H9 (cell line): ENCODE data around the gene NAA10. TPM values are rescaled to one million over a fixed set of nuclear protein-coding genes. Genes with fewer than 3 reads are reported as not detected.
A peak's percentile ranks its signal among the peaks of the same experiment; 100 is the strongest.

Experiments used
- DNase-seq: peaks from one replicate; pipeline ENCODE4 v3.0.0-alpha.2; 2017
- H2AFZ ChIP-seq: one replicate; pipeline ENCODE4 v1.6.1; 2013; ENCODE audit warnings: mild to moderate bottlenecking, low read length, control low read depth, moderate library complexity
- H2AK5ac ChIP-seq: 2 replicates; pipeline ENCODE4 v1.6.1; 2013; ENCODE audit warnings: low read length, control low read depth, mixed read lengths; ENCODE audit not compliant: insufficient read length
- H2BK120ac ChIP-seq: one replicate; pipeline ENCODE4 v1.6.1; 2013; ENCODE audit warnings: low read depth, mild to moderate bottlenecking, low read length, control low read depth, inconsistent platforms; ENCODE audit not compliant: poor library complexity, severe bottlenecking
- H2BK12ac ChIP-seq: 2 replicates; pipeline ENCODE4 v1.6.1; 2013; ENCODE audit warnings: low read length, control low read depth, mixed read lengths, low read depth; ENCODE audit not compliant: insufficient read length
- H2BK15ac ChIP-seq: 2 replicates; pipeline ENCODE4 v1.6.1; 2013; ENCODE audit warnings: low read depth, low read length, control low read depth
- H2BK20ac ChIP-seq: one replicate; pipeline ENCODE4 v1.6.1; 2013; ENCODE audit warnings: low read depth, mild to moderate bottlenecking, low read length, control low read depth, inconsistent platforms; ENCODE audit not compliant: poor library complexity, severe bottlenecking
- H2BK5ac ChIP-seq: 2 replicates; pipeline ENCODE4 v1.6.1; 2013; ENCODE audit warnings: low read length, control low read depth, mixed read lengths; ENCODE audit not compliant: insufficient read length
- H3K14ac ChIP-seq: 2 replicates; pipeline ENCODE4 v1.6.1; 2013; ENCODE audit warnings: low read length, control low read depth; ENCODE audit not compliant: insufficient read depth
- H3K18ac ChIP-seq: 2 replicates; pipeline ENCODE4 v1.6.1; 2013; ENCODE audit warnings: low read depth, mild to moderate bottlenecking, mixed read lengths, low read length, control low read depth; ENCODE audit not compliant: insufficient read length
- H3K23ac ChIP-seq: 2 replicates; pipeline ENCODE4 v1.6.1; 2013; ENCODE audit warnings: low read length, control low read depth, mixed read lengths, low read depth; ENCODE audit not compliant: insufficient read length
- H3K23me2 ChIP-seq: 2 replicates; pipeline ENCODE4 v1.6.1; 2013; ENCODE audit warnings: low read depth, mild to moderate bottlenecking, mixed read lengths, low read length, control low read depth; ENCODE audit not compliant: insufficient read length, poor library complexity, severe bottlenecking
- H3K27ac ChIP-seq: 2 replicates; pipeline ENCODE4 v1.5.1; 2013; ENCODE audit warnings: low read length, control low read depth, mixed read lengths, low read depth; ENCODE audit not compliant: insufficient read length
- H3K27me3 ChIP-seq: 2 replicates; pipeline ENCODE4 v1.6.1; 2013; ENCODE audit warnings: low read length, control low read depth, inconsistent platforms; ENCODE audit not compliant: insufficient read depth
- H3K4ac ChIP-seq: 2 replicates; pipeline ENCODE4 v1.6.1; 2013; ENCODE audit warnings: low read depth, mild to moderate bottlenecking, control low read depth, inconsistent platforms, low read length, moderate library complexity
- H3K4me1 ChIP-seq: 2 replicates; pipeline ENCODE4 v1.6.1; 2013; ENCODE audit warnings: low read length, control low read depth, inconsistent platforms; ENCODE audit not compliant: insufficient read depth
- H3K4me2 ChIP-seq: 2 replicates; pipeline ENCODE4 v1.6.1; 2013; ENCODE audit warnings: low read length, control low read depth, mixed read lengths; ENCODE audit not compliant: insufficient read length, insufficient read depth
- H3K56ac ChIP-seq: 2 replicates; pipeline ENCODE4 v1.6.1; 2013; ENCODE audit warnings: low read depth, mild to moderate bottlenecking, mixed read lengths, low read length, control low read depth; ENCODE audit not compliant: insufficient read length
- H3K79me1 ChIP-seq: 2 replicates; pipeline ENCODE4 v1.6.1; 2013; ENCODE audit warnings: low read depth, mild to moderate bottlenecking, moderate library complexity, low read length, control low read depth, inconsistent platforms; ENCODE audit not compliant: insufficient read depth, poor library complexity, severe bottlenecking
- H3K79me2 ChIP-seq: 2 replicates; pipeline ENCODE4 v1.6.1; 2013; ENCODE audit warnings: low read length, control low read depth, inconsistent platforms; ENCODE audit not compliant: insufficient read depth
- H3K9ac ChIP-seq: 2 replicates; pipeline ENCODE4 v1.6.1; 2013; ENCODE audit warnings: low read length, control low read depth, mixed read lengths; ENCODE audit not compliant: insufficient read length; ENCODE audit errors: extremely low read depth
- H3K9me3 ChIP-seq: one replicate; pipeline ENCODE4 v1.6.1; 2013; ENCODE audit warnings: low read depth, low read length, inconsistent platforms; ENCODE audit not compliant: control insufficient read depth
- H3T11ph ChIP-seq: one replicate; pipeline ENCODE4 v1.6.1; 2013; ENCODE audit warnings: mild to moderate bottlenecking, low read length, control low read depth, inconsistent platforms
- H4K20me1 ChIP-seq: one replicate; pipeline ENCODE4 v1.6.1; 2013; ENCODE audit not compliant: control insufficient read depth, insufficient read length, insufficient read depth
- H4K5ac ChIP-seq: 2 replicates; pipeline ENCODE4 v1.6.1; 2013; ENCODE audit warnings: low read depth, mild to moderate bottlenecking, mixed read lengths, low read length, control low read depth; ENCODE audit not compliant: insufficient read length
- H4K8ac ChIP-seq: replicated peaks from 2 replicates; pipeline ENCODE4 v1.6.1; 2013; ENCODE audit warnings: low read length, control low read depth, mixed read lengths, low read depth; ENCODE audit not compliant: insufficient read length
- H4K91ac ChIP-seq: 2 replicates; pipeline ENCODE4 v1.6.1; 2013; ENCODE audit warnings: low read depth, mild to moderate bottlenecking, moderate library complexity, mixed read lengths, low read length, control low read depth; ENCODE audit not compliant: insufficient read length
- H3K27ac Mint-ChIP-seq, 3 experiments: 2 replicates in 2 of 3; 3 replicates in 1 of 3; pipeline ENCODE4 v1.8.0; 2020 to 2021; ENCODE audit warnings: mixed read lengths in 3 of 3, mild to moderate bottlenecking in 1 of 3, moderate library complexity in 1 of 3
- H3K27me3 Mint-ChIP-seq: 2 replicates; pipeline ENCODE4 v1.8.0; 2021; ENCODE audit warnings: low read depth, mild to moderate bottlenecking, moderate library complexity, mixed read lengths
- H3K36me3 Mint-ChIP-seq, 3 experiments: 2 replicates in 2 of 3; 3 replicates in 1 of 3; pipeline ENCODE4 v1.8.0; 2020 to 2021; ENCODE audit warnings: low read depth in 3 of 3, mixed read lengths in 3 of 3; ENCODE audit not compliant: insufficient read depth in 1 of 3
- H3K4me1 Mint-ChIP-seq, 2 experiments: 2 replicates each; pipeline ENCODE4 v1.8.0; 2020; ENCODE audit warnings: mixed read lengths in 2 of 2
- H3K4me3 Mint-ChIP-seq, 2 experiments: 2 replicates in 1 of 2; 3 replicates in 1 of 2; pipeline ENCODE4 v1.8.0; 2020 to 2021; ENCODE audit warnings: mild to moderate bottlenecking in 2 of 2, mixed read lengths in 2 of 2, moderate library complexity in 1 of 2
- H3K9me3 Mint-ChIP-seq, 2 experiments: 2 replicates in 1 of 2; 3 replicates in 1 of 2; pipeline ENCODE4 v1.8.0; 2020; ENCODE audit warnings: mild to moderate bottlenecking in 2 of 2, mixed read lengths in 2 of 2, moderate library complexity in 1 of 2
- CTCF ChIP-seq: fragments of 200-600 bp; sonication (generic); conservative IDR thresholded peaks from 3 replicates; pipeline ENCODE4 v1.8.0; 2021; ENCODE audit warnings: antibody characterized with exemption, mild to moderate bottlenecking
- WGBS: extraction: QIAGEN DNeasy Blood & Tissue Kit; methylation state at CpG from one replicate; pipeline ENCODE4 v1.1.7; 2013; ENCODE audit warnings: missing lambda C conversion rate, low lambda C conversion rate, mixed read lengths; ENCODE audit not compliant: insufficient read length; ENCODE audit errors: extremely low coverage; 5-methylcytosine and 5-hydroxymethylcytosine counted together
- total RNA-seq: library from RNA; stranded (reverse); gene quantifications from 2 replicates; pipeline ENCODE4 v1.2.1, GENCODE V29; 2021

The NAA10 gene
- total RNA-seq, 1 experiment from 2014 or later = 101 TPM

GRCh38 chrX:153948002-153948466 is 13.2 kb upstream of the NAA10 start:
- no CpG with 5 or more reads among the region's 10 CpGs for WGBS
- H3K27me3 Mint-ChIP-seq = no peaks in the 10 kb centered on the region

More at GRCh38 chrX:153948002-153948466, 13.2 kb upstream of the NAA10 start:
- Histone ChIP-seq H2BK120ac (no peak overlapping the region), H3K18ac (peak overlapping the region; percentile 13), H4K5ac (no peak overlapping the region), H4K20me1 (no peaks in the 10 kb centered on the region), H3K79me2 (no peaks in the 10 kb centered on the region), H3K79me1 (no peaks in the 10 kb centered on the region), H4K91ac (no peak overlapping the region), H3K9me3 (no peaks in the 10 kb centered on the region), H3K27ac (no peak overlapping the region), H2BK15ac (no peak overlapping the region), H2BK12ac (no peak overlapping the region), H4K8ac (no peak overlapping the region), H3T11ph (no peak overlapping the region), H3K27me3 (no peaks in the 10 kb centered on the region), H2AFZ (no peak overlapping the region), H3K23me2 (no peaks in the 10 kb centered on the region), H3K23ac (no peak overlapping the region), H2BK5ac (no peak overlapping the region), H3K9ac (no peak overlapping the region), H3K4me1 (no peaks in the 10 kb centered on the region), H3K4me2 (no peak overlapping the region), H2AK5ac (no peak overlapping the region), H3K56ac (no peak overlapping the region), H3K14ac (no peak overlapping the region), H2BK20ac (no peak overlapping the region), H3K4ac (no peak overlapping the region)
- H3K4me1 Mint-ChIP-seq = peaks cover 4 to 31% of the 10 kb centered on the region in 2 experiments
- no peak for TF ChIP-seq CTCF
- H3K4me3 Mint-ChIP-seq = 0 out of 5 replicates have a peak overlapping the region, but pooled peaks of 1 of the 2 experiments have one; percentile 17
- peaks cover 2 to 11% of the 10 kb centered on the region in 2 experiments; a peak in 2 of 5 replicates for H3K9me3 Mint-ChIP-seq
- peaks cover 32 to 53% (median 52%) of the 10 kb centered on the region in 3 experiments for H3K36me3 Mint-ChIP-seq
- DNase-seq = no peak
- H3K27ac Mint-ChIP-seq = peak overlapping the region; percentile 73 to 97 (median 92); a peak in 6 of 7 replicates
